ENCODE data around the gene SNAPC3. TPM values are rescaled to one million over a fixed set of nuclear protein-coding genes. Genes with fewer than 3 reads are reported as not detected.
A peak's percentile ranks its signal among the peaks of the same experiment; 100 is the strongest.

SNAPC3 gene
- total RNA-seq, 1 experiment from 2014 or later = 26.1 TPM

GRCh38 chr9:15485836-15486666 lies 63.4 kb downstream of the SNAPC3 start:
- H3K4me1 ChIP-seq (ENCODE audit: control insufficient read depth in 1 of 2, insufficient read depth in 2 of 2, low read length in 2 of 2) = no peaks in the 10 kb centered on the region
- H3K79me2 ChIP-seq (ENCODE audit: insufficient read depth, low read length) = peaks cover 24% of the 10 kb centered on the region
- peaks cover 21 to 24% of the 10 kb centered on the region in 2 experiments; a peak in 3 of 4 replicates for H3K36me3 ChIP-seq (ENCODE audit: control insufficient read depth in 1 of 2, insufficient read depth in 2 of 2, low read length in 2 of 2)
- H3K9me2 ChIP-seq (ENCODE audit: insufficient read depth) = no peaks in the 10 kb centered on the region
- H3K4me3 ChIP-seq (replicated peaks in 1 of 2; ENCODE audit: low read depth in 1 of 2, low read length in 2 of 2) = no peak overlapping the region
- H3K27me3 ChIP-seq (ENCODE audit: insufficient read depth, low read length) = no peaks in the 10 kb centered on the region
- no TSS peak for BruUV-seq (replicated peaks)
- no peak overlapping the region for H2AFZ ChIP-seq (ENCODE audit: low read depth, low read length, poor library complexity, severe bottlenecking)
- no peak for DNase-seq (ENCODE audit: low read depth, low spot score)
- no peak overlapping the region for H3K27ac ChIP-seq (ENCODE audit: low read depth, low read length)
- TF ChIP-seq ZBTB33 (IDR thresholded peaks at IDR 0.05; ENCODE audit: extremely low read depth, insufficient replicate concordance, low read length) (no peak), CBX3 (IDR thresholded peaks at IDR 0.05; ENCODE audit: low read depth) (no peak), RAD21 (IDR thresholded peaks at IDR 0.05; ENCODE audit: low read depth) (peak; percentile 34), CTCF (IDR thresholded peaks at IDR 0.05 in 2 of 3, conservative IDR thresholded peaks at IDR 0.05 in 1 of 3; ENCODE audit: borderline replicate concordance in 1 of 3, insufficient read depth in 1 of 3, low read depth in 2 of 3, low read length in 2 of 3) (peak; percentile 5 to 52 (median 42); a peak in 3 of 6 replicates)
- RAD21 ChIA-PET (ENCODE audit: low non-redundant PET in 1 of 2, low total read pairs in 2 of 2, uncharacterized antibody in 2 of 2, unreplicated experiment in 2 of 2) = no interaction called here
- no peak overlapping the region for H3K4me2 ChIP-seq (ENCODE audit: low read length)
- H3K9me3 ChIP-seq (ENCODE audit: control insufficient read depth in 1 of 2, insufficient read depth in 1 of 2, low read depth in 1 of 2, low read length in 2 of 2) = no peaks in the 10 kb centered on the region
- POLR2A ChIA-PET = no interaction called here
- CTCF ChIA-PET = no interaction called here
- H3K9ac ChIP-seq (ENCODE audit: low read length) = no peak overlapping the region
- no peaks in the 10 kb centered on the region for H4K20me1 ChIP-seq (ENCODE audit: insufficient read depth)
- ATAC-seq = peak; percentile 54; the same call in 1 of the 2 replicates
- intact Hi-C loops (cut with micrococcal nuclease) = loop anchor here (5.0 kb wide), 2 partner anchors 121 to 274 kb away; no protein-coding TSS in a partner anchor
